Liver (tissue), 9 donors: Measurements from ENCODE around the gene GNAO1. TPM values are rescaled to one million over a fixed set of nuclear protein-coding genes. Genes with fewer than 3 reads are reported as not detected.
A peak's percentile ranks its signal among the peaks of the same experiment; 100 is the strongest.

Experiments used
- DNase-seq: peaks from one replicate; pipeline ENCODE4 v3.0.0-alpha.2; 2017; ENCODE audit warnings: low spot score
- H3K27ac ChIP-seq, 2 donors: one replicate each; pipeline ENCODE4 v1.7.0; 2013; ENCODE audit warnings: inconsistent platforms in 2 of 2, low read length in 2 of 2, control low read depth in 1 of 2, low read depth in 1 of 2, mild to moderate bottlenecking in 1 of 2
- H3K27me3 ChIP-seq, 4 donors: one replicate each; pipeline versions ENCODE4 v1.6.1 to v1.7.0; 2013; ENCODE audit warnings: low read length in 3 of 4, inconsistent platforms in 1 of 4, mild to moderate bottlenecking in 1 of 4, moderate library complexity in 1 of 4; ENCODE audit not compliant: control insufficient read depth in 4 of 4, insufficient read depth in 4 of 4
- H3K36me3 ChIP-seq, 4 donors: one replicate each; pipeline versions ENCODE4 v1.6.1 to v1.7.0; 2013; ENCODE audit warnings: low read length in 3 of 4, mild to moderate bottlenecking in 3 of 4, low read depth in 1 of 4, moderate library complexity in 1 of 4; ENCODE audit not compliant: control insufficient read depth in 4 of 4, insufficient read depth in 3 of 4
- H3K4me1 ChIP-seq, 4 donors: one replicate each; pipeline versions ENCODE4 v1.6.1 to v1.7.0; 2013; ENCODE audit warnings: low read length in 3 of 4, mild to moderate bottlenecking in 3 of 4, moderate library complexity in 1 of 4; ENCODE audit not compliant: control insufficient read depth in 4 of 4, insufficient read depth in 4 of 4
- H3K4me3 ChIP-seq, 3 donors: one replicate each; pipeline versions ENCODE4 v1.6.1 to v1.7.0; 2013; ENCODE audit warnings: low read length in 3 of 3, control low read depth in 1 of 3, low read depth in 1 of 3, mild to moderate bottlenecking in 1 of 3
- H3K9ac ChIP-seq, 2 donors: one replicate each; pipeline ENCODE4 v1.7.0; 2013; ENCODE audit warnings: low read length in 2 of 2, mild to moderate bottlenecking in 2 of 2, moderate library complexity in 2 of 2, control low read depth in 1 of 2, low read depth in 1 of 2
- H3K9me3 ChIP-seq, 4 donors: one replicate each; pipeline versions ENCODE4 v1.6.1 to v1.7.0; 2013; ENCODE audit warnings: low read length in 3 of 4; ENCODE audit not compliant: control insufficient read depth in 4 of 4
- ATF3 ChIP-seq: IDR thresholded peaks from 2 replicates; pipeline ENCODE4 v1.6.1; 2016; ENCODE audit warnings: antibody characterized with exemption
- CTCF ChIP-seq: fragments of 150-350 bp; IDR thresholded peaks from 2 replicates; pipeline ENCODE4 v1.5.1; 2017; ENCODE audit warnings: improper control_type of control experiment, low read depth, low read length; ENCODE audit not compliant: missing input control
- EGR1 ChIP-seq, 2 donors: IDR thresholded peaks; 2 replicates each; pipeline ENCODE4 v1.6.1; 2016 to 2018; ENCODE audit warnings: antibody characterized with exemption in 2 of 2, low read depth in 2 of 2
- FOXA1 ChIP-seq: IDR thresholded peaks from 2 replicates; pipeline ENCODE4 v1.6.1; 2016; ENCODE audit warnings: antibody characterized with exemption
- FOXA2 ChIP-seq: IDR thresholded peaks from 2 replicates; pipeline ENCODE4 v1.6.1; 2016; ENCODE audit warnings: antibody characterized with exemption
- GABPA ChIP-seq, 2 donors: IDR thresholded peaks in 1 of 2; conservative IDR thresholded peaks in 1 of 2; 2 replicates each; pipeline ENCODE4 v1.6.1; 2016; ENCODE audit warnings: antibody characterized with exemption in 2 of 2, mild to moderate bottlenecking in 1 of 2, moderate library complexity in 1 of 2
- HNF4A ChIP-seq, 2 donors: conservative IDR thresholded peaks; 2 replicates each; pipeline ENCODE4 v1.6.1; 2016; ENCODE audit warnings: antibody characterized with exemption in 2 of 2, mild to moderate bottlenecking in 2 of 2
- HNF4G ChIP-seq: IDR thresholded peaks from 2 replicates; pipeline ENCODE4 v1.6.1; 2016; ENCODE audit warnings: antibody characterized with exemption
- JUND ChIP-seq, 2 donors: IDR thresholded peaks; 2 replicates each; pipeline ENCODE4 v1.6.1; 2016; ENCODE audit warnings: antibody characterized with exemption in 2 of 2
- MAX ChIP-seq: IDR thresholded peaks from 2 replicates; pipeline ENCODE4 v1.6.1; 2016; ENCODE audit warnings: antibody characterized with exemption
- NR2F2 ChIP-seq: IDR thresholded peaks from 2 replicates; pipeline ENCODE4 v1.6.1; 2016; ENCODE audit warnings: antibody characterized with exemption
- RAD21 ChIP-seq, 2 donors: IDR thresholded peaks; 2 replicates each; pipeline ENCODE4 v1.6.1; 2016; ENCODE audit warnings: antibody characterized with exemption in 2 of 2, mild to moderate bottlenecking in 2 of 2
- REST ChIP-seq: IDR thresholded peaks from 2 replicates; pipeline ENCODE4 v1.6.1; 2016; ENCODE audit warnings: antibody characterized with exemption, mild to moderate bottlenecking
- RXRA ChIP-seq, 2 donors: IDR thresholded peaks; 2 replicates each; pipeline ENCODE4 v1.6.1; 2017 to 2018; ENCODE audit warnings: antibody characterized with exemption in 2 of 2, mild to moderate bottlenecking in 1 of 2
- SP1 ChIP-seq: IDR thresholded peaks from 2 replicates; pipeline ENCODE4 v1.6.1; 2018; ENCODE audit warnings: antibody characterized with exemption, mild to moderate bottlenecking
- TAF1 ChIP-seq: conservative IDR thresholded peaks from 2 replicates; pipeline ENCODE4 v1.6.1; 2016; ENCODE audit warnings: antibody characterized with exemption, mild to moderate bottlenecking
- YY1 ChIP-seq: IDR thresholded peaks from 2 replicates; pipeline ENCODE4 v1.6.1; 2016; ENCODE audit warnings: antibody characterized with exemption, mild to moderate bottlenecking
- ZBTB33 ChIP-seq: IDR thresholded peaks from 2 replicates; pipeline ENCODE4 v1.6.1; 2016; ENCODE audit warnings: antibody characterized with exemption
- WGBS: extraction: QIAGEN DNeasy Blood & Tissue Kit; methylation state at CpG from one replicate; pipeline ENCODE4 v1.1.7; 2013; 5-methylcytosine and 5-hydroxymethylcytosine counted together
- polyA plus RNA-seq, 2 donors: library from polyadenylated mRNA; stranded (reverse) in 1 of 2; unstranded in 1 of 2; fragments of 200-250 nt in 1 of 2; fragments of >200 nt in 1 of 2; fragmentation: Nextera tagmentation in 1 of 2; extraction: Ambion mirVana in 1 of 2; gene quantifications; one replicate each; pipeline versions ENCODE4 v1.2.1 to v1.2.3, GENCODE V29; 2013 to 2015
- total RNA-seq, 2 donors: library from RNA; depleted of rRNA; stranded (reverse); fragments of >200 nt; gene quantifications; one replicate each; pipeline ENCODE4 v1.2.3, GENCODE V29; 2014
- donor health status: healthy.
- donor health status: healthy.
- donor health status: healthy.
- donor health status: healthy.
- donor health status: healthy.

GNAO1 gene
- total and polyA plus RNA-seq, 4 donors, result 0.61 to 15.1 (median 7.0) TPM

- DNase-seq, result no peak
- H3K9ac ChIP-seq, result no peak overlapping the region
- TF ChIP-seq SP1 (peak; percentile 48), MAX (peak; percentile 64), ATF3 (no peak), ZBTB33 (peak; percentile 60), FOXA1 (no peak), YY1 (peak; percentile 60), REST (peak; percentile 52), FOXA2 (peak; percentile 6), RXRA (IDR thresholded peaks at IDR 0.05) (peak; percentile 35 to 78), HNF4A (conservative IDR thresholded peaks at IDR 0.05) (peak; percentile 89 to 90), NR2F2 (no peak), HNF4G (peak; percentile 61), CTCF (no peak), GABPA (IDR thresholded peaks at IDR 0.05 in 1 of 2, conservative IDR thresholded peaks at IDR 0.05 in 1 of 2) (no peak), JUND (IDR thresholded peaks at IDR 0.05) (no peak), RAD21 (IDR thresholded peaks at IDR 0.05) (peak in 1 of 2 donors; percentile 42), TAF1 (no peak), EGR1 (IDR thresholded peaks at IDR 0.05; ENCODE audit: low read depth in 2 of 2) (no peak)
- peaks cover 0 to 1% (median 0%) of the 10 kb centered on the region in 4 donors for H3K9me3 ChIP-seq
- peaks cover 3 to 20% (median 8%) of the 10 kb centered on the region in 4 donors for H3K36me3 ChIP-seq
- 42% methylated on average over 4 of the region's 4 CpGs for WGBS
- H3K4me1 ChIP-seq, result peaks cover 10 to 32% (median 26%) of the 10 kb centered on the region in 4 donors
- H3K4me3 ChIP-seq, result no peak overlapping the region
- no peaks in the 10 kb centered on the region for H3K27me3 ChIP-seq
- H3K27ac ChIP-seq, result peak overlapping the region; percentile 80 to 82
Measured at GRCh38 chr16:56382459-56382858, 191.2 kb downstream of the GNAO1 start.
